Activated CD8-positive, alpha-beta memory T cell treated with anti-CD3 and anti-CD28 coated beads for 4 hours (primary cell): ENCODE results near the gene TMEM163.
"Not testable (repeated sequence)": the region's sequence is repeated elsewhere in the genome, so short reads cannot be mapped to it uniquely, and the experiment has no call there.

Source experiments
- DNase-seq, 2 donors: peaks; one replicate each; pipeline ENCODE4 v3.0.0-alpha.2; 2020; ENCODE audit warnings: low read depth in 2 of 2

Gene TMEM163

DNA sequence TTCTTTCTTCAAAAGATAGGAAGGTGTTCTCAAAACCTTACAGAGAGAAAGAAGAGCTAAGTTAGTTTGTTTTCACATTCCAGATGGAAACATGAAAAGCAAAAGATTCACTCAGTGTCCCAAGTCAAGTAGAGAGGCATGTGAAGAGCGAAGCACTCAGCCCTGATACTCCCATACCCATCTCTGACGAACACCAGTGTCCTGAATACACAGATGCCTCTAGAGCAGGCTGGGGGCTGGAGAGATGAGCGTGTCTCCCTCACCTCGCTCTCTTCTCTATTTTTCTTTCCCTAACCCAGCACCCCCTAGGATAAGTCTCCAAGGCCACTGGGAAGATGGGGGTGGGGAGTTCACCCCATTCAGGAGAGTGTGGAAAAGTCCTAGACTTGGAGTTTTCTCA is 227.8 kb downstream of the TMEM163 start:
- DNase-seq, result no peak

DNA sequence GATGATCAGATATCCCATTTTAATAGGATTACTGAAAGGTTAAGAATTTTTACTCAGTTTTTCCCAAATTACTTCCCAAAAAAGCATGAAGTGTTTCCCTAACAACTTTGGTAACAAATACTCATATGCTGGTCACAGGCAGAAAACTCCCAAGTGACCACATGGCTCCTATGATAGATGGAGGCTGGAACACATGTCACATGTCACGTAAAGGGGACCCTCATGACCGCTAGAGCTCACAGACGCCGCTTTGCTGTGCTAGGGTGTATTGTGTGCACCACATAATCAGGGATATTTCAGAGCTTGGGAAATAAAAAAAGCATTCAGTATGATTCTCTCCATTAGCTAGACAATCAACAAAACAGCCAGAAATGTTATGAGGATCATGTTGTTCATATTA is 228.2 kb downstream of the TMEM163 start:
- no peak for DNase-seq

DNA sequence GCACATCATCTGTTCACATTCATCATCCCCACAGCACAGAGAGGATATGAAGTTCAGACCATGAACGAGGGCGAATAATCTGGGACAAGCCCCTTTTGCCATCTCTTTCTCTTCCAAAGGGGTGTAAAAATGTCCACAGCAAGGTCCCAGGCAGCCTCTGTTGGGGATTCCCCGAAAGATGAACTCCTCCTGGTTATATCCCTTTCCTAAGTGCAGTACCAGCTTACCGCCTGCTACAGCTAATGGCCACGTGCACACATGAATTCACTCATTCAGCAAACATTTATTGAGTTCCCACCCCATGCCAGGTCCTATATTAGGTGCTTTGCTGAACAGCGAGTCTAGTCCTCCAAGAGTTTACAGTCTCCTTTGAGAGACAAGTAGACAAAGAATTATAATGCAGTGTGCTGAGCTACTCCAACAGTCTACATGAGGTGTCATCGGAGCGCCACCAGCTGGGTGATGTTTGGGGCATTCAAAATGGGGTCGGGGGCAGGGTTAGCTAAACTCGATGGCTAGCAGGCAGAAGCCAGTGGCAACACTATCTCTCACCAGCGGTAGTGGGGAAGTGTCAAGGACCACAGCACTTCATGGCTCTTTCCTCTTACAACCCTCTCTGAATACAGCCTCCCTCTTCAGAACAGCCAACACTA is 228.9 kb downstream of the TMEM163 start:
- no peak for DNase-seq

DNA sequence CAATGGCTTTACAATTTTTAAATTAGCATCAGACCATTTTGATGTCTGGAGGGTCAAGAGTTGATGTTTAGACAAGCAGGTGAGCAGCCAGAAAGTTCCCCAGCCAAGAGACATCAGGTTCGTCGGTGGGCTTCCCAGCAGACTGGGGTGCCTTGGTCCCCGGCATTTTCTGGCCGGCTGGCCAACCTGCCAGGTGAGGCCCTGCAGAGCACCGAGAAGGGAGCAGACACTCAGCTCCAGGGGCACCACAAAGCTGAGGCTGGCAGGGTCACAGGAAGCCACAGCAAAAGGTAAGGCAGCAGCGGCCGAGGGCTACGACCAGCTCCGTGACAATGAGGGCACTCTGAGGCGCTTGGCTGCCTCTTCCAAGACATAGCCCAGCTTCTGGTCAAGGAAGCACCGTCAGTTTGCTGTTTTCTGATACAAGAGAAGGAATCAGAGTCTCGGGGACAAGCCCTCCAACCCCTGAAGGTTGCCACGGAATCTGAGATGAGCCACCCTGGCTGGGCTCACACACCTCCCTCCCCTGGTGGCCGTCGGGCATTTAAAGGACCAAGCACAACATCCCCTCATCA is 235.9 kb downstream of the TMEM163 start:
- DNase-seq, result no peak

DNA sequence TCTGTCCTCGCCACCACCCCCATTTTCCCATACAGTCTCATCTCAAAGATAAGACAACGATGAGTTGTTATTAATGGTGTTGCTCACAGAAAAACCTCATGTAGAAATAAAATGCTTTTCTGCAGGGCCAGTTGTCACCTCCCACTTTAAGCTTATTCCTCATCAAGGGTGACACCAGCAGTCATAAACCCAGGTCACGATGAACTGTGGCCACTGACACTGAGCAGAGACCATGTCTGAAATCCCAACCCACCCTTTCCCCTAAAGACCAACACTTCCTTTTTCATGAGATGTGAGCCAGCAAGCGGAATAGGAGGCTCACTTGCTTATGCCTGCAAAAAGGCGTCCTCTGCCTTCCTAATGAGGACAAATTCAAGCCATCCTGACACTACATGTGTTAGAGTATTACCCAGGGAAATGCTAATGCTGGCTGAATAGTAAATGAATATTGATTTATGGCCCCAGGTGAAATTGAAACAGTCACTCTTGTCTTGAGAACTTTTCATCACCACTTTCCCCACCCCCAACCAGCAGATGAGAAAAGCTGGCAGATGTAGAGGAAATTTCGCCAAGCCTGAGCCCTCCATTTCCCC is 236.6 kb downstream of the TMEM163 start:
- DNase-seq, result no peak

DNA sequence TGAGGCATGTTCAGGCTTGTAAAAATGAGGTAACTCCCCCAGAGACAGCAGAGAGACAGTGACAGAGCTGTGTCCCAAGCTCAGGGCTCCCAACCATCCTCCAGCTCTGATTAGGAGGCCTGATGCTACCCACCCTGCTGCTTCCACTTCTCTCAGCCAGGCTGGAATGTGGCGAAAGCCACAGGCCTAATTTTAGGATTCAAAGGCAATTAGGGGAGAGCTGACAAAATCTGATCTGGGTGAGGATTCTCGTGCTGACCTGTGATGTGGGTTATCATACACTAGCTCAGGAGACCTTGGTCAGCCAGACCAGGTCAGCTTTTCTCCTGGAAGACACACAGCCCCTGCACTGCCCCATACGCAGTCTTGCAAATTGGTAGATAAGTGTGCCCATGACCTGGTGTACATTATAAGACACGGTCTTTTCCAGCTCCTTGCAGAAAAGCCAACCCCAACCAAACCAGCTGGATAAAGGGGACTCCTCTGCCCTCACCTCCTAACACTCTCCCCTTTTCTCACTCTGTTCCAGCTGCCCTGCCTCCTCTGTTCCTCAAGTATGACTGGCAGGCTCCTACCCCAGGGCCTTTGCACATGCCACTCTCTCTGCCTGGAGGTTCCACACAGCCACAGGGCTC is 239.0 kb downstream of the TMEM163 start:
- DNase-seq, result no peak

DNA sequence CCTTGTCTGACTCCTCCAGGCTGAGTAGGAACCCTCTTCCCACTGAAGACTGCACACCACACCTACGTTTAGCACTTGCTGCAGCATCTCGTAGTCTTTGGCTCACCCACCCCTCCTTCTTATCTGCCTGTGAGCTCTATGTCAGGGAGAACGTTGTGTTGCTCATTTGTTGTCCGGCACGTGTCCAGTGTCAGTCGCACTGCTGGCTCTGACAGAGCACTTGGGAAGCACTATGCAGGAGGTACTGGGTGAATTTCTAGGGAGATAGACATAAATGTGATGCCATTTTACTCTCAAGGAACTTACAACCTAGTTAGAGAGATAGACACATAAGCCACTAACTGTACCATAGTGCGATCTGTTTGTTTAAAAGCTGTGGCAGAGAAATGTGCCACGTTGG is 241.8 kb downstream of the TMEM163 start:
- DNase-seq, result not testable (repeated sequence)

DNA sequence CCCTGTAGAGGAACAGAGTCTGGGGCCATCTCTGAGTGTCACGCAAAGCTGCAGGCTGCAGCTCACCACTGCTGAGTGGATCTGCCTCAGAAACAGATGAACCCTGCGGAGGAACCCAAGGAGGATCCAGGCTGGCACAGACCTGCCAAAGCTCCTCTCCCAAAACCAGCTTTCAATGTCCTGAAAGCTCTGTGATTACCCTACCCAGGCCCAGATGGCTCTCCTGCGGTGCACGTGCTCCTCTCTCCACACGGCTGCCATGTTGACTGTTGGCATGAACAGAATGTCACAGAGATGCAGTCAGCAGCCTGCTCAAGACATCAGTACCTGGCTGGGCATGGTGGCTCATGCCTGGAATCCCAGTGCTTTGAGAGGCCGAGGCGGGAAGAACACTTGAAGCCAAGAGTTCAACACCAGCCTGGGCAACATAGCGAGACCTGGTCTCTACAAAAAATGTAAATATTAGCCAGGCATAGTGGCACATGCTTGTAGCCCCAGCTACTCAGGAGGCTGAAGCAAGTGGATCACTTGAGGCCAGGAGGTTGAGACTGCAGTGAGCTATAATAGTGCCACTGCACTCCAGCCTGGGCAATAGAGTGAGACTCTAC is 248.1 kb downstream of the TMEM163 start:
- no peak for DNase-seq

DNA sequence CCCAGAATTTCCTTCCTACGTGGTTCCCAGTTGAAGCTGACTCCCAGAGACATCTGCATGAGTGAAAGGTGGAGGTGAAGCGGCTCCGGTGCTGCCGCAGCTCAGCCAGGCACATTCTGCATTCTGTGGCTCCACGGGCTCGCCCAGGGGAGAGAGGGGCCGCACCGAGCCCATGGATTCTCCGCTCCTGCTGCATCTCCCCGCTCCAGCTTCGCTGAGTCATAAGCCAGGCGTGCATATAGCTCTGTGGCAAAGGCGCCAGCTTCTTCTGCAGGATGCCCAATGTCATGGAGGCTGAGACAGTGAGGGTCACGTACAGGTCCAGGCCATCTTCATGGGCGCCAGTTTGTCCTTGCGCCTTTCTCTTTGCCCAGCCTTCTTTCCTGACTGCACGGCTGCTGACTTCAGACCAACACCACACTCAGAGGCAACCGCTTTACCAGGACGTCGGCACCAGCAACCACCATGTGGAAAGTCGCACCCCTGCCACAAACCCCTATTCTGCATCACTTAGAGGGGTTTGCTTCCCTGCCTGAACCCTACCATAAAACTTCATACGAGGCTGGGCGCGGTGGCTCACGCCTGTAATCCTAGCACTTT is 249.2 kb downstream of the TMEM163 start:
- no peak for DNase-seq

DNA sequence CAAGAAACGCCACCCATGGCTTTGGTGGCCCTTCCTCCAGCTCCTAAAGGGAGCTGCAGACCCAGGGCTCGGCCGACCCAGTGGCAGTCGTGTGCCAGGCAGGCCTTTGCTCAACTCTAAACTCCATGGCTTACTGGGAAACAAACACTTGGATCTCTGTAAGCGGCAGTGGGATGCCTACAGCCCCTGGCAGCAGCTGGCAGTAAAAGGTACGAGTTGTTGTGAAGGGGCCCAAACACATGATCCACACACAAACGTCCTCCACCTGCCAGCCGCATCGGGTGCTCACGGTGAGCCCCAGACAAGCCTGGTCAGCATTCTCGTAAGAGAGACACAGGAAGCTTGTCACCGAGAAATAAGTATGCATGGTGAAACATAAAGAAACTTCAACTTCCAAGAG is 250.0 kb downstream of the TMEM163 start:
- no peak for DNase-seq

DNA sequence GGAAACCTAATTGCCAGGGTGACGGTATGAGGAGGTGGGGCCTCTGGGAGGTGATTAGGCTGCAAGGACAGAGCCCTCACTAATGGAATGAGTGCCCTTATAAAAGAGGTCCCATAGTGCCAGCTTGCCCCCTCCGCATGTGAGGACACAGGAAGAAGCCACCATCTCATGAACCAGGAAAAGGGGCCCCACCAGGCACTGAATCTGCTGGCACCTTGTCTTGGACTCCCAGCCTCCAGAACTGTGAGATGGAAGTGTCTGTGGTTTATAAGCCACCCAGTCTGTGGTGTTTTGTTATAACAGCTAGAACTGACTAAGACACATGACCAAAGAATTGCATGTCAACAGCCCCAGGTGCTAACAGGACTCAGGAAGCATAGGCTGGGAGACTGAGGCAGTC is 250.6 kb downstream of the TMEM163 start:
- no peak for DNase-seq

DNA sequence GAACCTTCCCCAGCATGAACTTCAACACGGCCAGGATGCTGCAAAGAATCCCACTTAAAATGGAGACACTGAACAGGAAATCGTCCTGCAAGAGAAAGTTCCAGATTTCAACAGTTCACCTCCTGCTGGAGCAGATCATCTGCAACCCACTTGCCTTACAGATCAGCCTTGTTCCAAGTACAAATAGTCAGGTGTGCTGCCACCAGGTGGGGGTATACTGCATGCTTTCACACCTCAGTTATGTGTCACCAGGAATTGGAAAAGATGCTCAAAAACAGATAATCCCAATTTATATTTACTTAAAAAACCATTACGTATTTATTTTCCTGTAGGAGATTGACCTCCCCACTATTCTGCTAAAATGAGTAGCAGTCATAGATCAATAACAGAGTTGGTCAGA is 252.7 kb downstream of the TMEM163 start:
- no peak for DNase-seq

DNA sequence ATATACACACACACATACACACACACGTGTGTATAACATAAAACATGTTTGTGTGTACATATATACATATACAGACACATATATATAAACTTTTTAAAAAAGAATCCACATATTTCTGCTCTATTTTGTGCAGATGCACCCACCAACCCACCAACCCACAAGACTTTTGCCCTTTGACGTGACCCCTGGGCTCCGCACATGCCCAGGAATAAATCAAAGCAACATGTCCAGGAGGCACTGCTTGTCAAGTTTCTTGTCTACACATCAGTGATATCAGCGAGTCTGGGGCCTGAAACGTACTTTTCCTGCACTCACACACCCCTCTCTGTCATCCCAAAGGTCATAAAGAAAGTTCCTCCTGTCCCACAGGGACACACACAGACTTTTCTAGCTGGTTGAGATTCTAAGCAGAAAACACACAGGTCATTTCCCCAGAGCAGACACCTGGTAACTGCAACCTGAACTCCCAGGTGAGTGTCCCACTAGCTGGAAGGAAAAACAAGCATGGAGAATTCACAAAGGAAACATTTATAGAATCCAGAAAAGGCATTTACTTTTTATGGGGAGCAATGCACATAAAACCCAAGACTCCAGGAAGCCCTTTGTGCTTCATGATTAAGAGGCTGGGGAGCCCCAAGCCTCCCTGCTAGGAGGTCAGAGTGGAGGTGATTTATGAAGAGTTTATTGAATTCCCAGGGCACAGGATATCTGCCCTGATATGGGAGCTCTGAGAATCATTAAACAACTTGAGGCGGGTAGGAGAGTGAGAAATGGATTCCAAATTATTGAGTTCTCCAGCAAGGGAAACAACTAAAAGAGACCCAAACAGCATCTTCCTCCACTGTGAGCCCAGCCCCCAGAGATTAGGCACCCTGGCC is 253.3 kb downstream of the TMEM163 start:
- DNase-seq, result no peak

DNA sequence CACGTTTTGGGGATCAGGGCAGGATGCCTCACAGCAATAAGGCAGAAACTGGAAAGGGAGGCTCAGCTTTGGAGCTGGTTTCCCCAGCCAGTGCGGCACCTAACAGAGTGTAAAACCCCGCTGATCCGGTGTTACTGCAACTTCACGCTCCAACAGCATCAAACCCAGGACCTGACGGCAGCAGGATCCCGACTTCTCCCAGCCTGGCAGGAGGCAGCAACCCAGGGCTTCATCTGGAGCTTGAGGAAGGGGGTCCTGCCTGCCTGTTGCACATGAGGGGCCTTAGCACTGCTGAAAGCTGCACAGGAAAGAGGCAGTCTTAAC is 255.1 kb downstream of the TMEM163 start:
- no peak for DNase-seq

DNA sequence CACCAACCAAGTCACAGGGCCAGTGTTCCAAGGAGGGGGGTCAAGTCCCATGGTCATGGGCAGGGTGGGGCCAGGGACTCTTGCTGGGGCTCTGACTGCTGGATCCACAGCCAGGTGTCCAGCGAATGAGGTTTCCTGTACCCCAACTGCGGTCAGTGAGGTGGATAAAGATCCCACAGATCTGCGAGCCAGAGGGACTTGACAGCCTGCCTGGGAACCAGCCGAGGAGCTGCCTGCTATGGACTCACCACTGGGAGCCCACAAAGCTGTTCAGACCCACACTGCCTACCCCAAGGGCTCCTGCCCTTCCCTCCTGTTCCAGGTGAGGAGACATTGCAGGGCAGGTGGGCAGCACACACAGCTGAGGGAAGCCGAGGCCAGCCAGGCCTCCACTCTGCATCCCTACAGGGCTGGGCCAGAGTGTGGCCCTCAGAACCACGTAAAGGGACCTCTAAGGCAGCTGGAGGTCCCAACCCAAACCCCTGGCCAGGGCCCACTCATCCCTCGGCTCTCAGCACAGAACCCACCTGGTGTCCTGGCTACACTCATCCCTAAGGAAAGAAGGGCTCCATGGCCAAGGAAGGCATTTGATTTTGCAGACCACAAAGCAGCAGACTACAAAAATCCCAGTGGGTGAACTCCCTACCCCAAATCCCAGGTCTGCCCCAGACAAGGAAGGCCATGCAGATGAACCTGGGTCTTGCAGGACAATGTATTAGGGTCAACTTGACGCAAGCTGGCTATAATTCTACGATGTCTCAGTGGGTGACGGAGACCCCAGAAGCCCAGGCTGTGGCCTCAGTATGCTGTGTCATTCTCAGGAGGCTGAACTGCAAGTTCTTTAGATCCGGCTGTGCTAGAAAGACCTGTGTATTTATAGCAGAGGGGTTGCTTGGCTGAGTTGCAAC is 255.8 kb downstream of the TMEM163 start:
- DNase-seq, result no peak

DNA sequence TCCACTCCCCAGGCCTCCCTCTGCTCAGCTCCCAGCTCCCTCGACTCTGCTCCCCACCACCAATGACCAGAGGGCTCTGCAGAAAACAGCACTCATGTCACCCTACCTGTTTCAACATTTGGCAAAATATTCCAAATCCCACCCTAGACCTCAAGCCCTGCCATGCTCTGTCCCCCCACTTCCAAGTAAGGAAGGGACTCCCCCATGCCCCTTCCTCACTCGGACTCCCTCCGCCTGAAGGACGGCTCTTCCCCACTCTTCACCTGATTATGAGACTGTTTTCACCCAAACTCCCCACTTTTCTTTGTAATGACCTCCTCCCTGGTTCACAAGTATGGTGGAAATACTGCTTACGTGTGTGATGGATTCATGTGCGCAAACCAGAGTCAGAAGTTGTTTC is 256.5 kb downstream of the TMEM163 start:
- no peak for DNase-seq

DNA sequence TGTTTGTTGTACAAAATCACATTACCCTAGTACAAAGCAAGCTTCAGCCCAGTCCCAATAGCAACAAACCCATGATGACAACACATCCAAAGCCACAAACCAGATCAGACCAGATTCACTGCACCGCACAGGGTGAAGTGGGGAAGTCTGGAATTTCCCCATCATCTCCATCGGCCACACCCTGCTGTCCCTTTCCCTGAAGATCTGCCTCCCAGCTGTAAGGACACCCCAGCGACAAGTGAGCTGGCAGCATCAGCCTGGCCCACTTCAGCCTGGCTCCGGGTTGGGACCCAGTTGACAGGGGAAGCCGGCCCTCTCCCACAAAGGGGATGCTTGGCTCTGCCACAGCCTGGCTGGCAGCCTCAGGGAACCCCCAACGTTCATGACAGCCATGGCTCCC is 257.3 kb downstream of the TMEM163 start:
- DNase-seq, result no peak

DNA sequence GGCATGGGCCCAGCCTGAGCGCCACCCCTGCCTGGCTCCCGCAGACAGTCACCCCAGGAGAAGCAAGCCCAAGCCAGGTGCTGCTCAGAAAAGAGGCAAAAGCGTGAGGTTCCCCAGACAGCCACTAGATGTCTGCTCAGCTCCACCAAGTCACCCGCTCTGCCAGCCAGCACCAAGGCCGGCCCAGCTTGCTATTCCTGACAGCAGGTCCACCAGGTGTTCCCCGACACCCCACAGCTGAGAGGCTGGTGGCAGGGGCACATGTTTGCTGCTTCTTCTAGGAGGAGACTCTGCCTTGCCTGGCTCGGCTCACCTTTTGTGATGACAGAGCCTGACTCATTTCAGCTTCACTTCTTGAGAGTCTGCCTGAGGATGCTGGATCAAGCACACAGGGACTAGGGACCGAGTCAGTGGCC is 258.2 kb downstream of the TMEM163 start:
- DNase-seq, result no peak

DNA sequence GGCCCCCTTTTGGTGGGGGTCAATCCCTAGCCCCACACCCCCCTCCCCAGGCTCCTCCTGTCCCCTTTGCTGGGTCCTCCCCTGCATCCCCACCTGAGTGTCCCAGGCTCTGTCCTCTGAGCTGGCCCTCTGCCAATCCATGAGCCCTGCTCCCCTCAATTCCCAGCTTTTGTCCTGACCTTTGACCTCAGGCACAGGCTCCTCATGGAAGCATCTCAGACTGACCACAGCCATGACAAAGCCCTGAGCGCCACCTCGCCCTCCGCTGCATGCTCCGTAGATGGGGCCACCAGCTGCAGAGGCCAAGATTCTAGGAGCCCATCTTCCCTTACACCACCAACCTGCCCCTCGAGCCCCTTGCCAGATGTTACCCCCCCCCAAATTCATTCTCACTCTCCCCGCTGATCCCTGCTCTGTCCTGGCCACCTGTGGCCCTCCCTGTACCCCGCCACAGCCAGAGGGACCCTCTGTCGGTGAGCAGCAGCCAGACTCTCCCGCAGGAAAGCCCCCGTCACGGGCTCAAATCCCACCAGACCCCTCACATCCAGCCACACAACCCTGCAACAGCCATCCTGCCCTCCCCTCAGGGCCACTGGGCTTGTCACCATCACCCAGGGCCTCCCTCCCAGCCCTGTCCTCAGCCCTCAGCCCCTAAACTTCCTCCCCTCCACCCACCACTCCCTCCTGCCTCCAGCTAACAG is 258.9 kb downstream of the TMEM163 start:
- DNase-seq, result no peak

DNA sequence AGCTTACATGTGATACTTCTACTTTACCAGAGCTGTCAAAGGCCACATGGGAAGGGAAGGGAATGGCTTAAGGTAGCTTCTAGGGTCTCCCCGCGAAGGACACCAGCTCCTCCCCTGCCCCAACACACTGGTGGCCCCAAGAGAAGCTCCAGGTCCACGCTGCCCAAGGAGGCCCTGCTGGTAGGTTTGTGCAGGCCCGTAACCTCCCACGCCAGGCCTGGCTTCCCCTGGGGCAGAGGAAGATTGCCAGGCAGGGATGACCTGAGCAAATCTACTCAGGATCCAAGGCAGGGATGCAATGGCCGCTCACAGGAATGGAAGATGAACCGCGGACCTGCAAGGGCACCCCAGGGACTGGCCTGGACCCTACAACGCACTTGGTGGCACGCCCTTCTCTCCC is 259.9 kb downstream of the TMEM163 start:
- no peak for DNase-seq
